HL-60 (cell line): Measurements from ENCODE around the gene IQSEC3.
"Not testable (repeated sequence)": the region's sequence is repeated elsewhere in the genome, so short reads cannot be mapped to it uniquely, and the experiment has no call there.

ENCODE experiments used
- DNase-seq, 2 experiments: peaks; one replicate each; pipeline ENCODE4 v3.0.0-alpha.2; 2010 to 2020; ENCODE audit warnings: low read depth in 1 of 2, low spot score in 1 of 2
- H3K27ac ChIP-seq: fragments of 250-450 bp; sonication (Bioruptor Pico); replicated peaks from 2 replicates; pipeline ENCODE4 v1.5.1; 2020; ENCODE audit warnings: mild to moderate bottlenecking, moderate library complexity
- H3K27me3 ChIP-seq: fragments of 250-450 bp; sonication (Bioruptor Pico); 2 replicates; pipeline ENCODE4 v1.5.1; 2021; ENCODE audit warnings: mild to moderate bottlenecking, moderate library complexity; ENCODE audit not compliant: insufficient read depth, poor library complexity, severe bottlenecking
- H3K4me3 ChIP-seq: replicated peaks from 2 replicates; pipeline ENCODE4 v1.5.1; 2011; ENCODE audit warnings: mild to moderate bottlenecking, control low read depth, low read length; ENCODE audit not compliant: insufficient read depth
- CTCF ChIP-seq: IDR thresholded peaks from one replicate; pipeline ENCODE4 v1.5.1; 2011; ENCODE audit warnings: low read length, control low read depth, inconsistent platforms; ENCODE audit not compliant: insufficient read depth
- GABPA ChIP-seq: IDR thresholded peaks from 2 replicates; pipeline ENCODE4 v1.6.1; 2012; ENCODE audit warnings: low read depth
- POLR2AphosphoS5 ChIP-seq: IDR thresholded peaks from 2 replicates; pipeline ENCODE4 v1.6.1; 2012; ENCODE audit warnings: low read depth
- REST ChIP-seq: IDR thresholded peaks from 2 replicates; pipeline ENCODE4 v1.6.1; 2012; ENCODE audit warnings: low read depth; ENCODE audit not compliant: insufficient replicate concordance
- SPI1 ChIP-seq: IDR thresholded peaks from 2 replicates; pipeline ENCODE4 v1.6.1; 2012; ENCODE audit warnings: low read depth, mild to moderate bottlenecking, borderline replicate concordance
- long read RNA-seq: library from polyadenylated mRNA; unstranded; transcript quantifications from one replicate; pipeline ENCODE4 v2.0.0, GENCODE V29; 2020

The IQSEC3 gene
- long read RNA-seq = 0 reads

GRCh38 chr12:66428-66781, at the start of gene IQSEC3:
Gene IQSEC3 (plus strand): TSS chr12:66767. CDS start chr12:66883, 116 bp downstream.
- DNase-seq, H3K27me3 ChIP-seq, H3K4me3 ChIP-seq, H3K27ac ChIP-seq: not testable (repeated sequence)

GRCh38 chr12:17370-18340, 48.9 kb upstream of the IQSEC3 start:
- H3K27me3 ChIP-seq, H3K4me3 ChIP-seq, H3K27ac ChIP-seq, DNase-seq: not testable (repeated sequence)

- DNase-seq, H3K4me3 ChIP-seq, H3K27ac ChIP-seq, H3K27me3 ChIP-seq: not testable (repeated sequence)
Measured at GRCh38 chr12:18821-19567, 47.6 kb upstream of the IQSEC3 start.

- H3K27me3 ChIP-seq, DNase-seq, H3K4me3 ChIP-seq, H3K27ac ChIP-seq: not testable (repeated sequence)
Measured at GRCh38 chr12:19906-20305, 46.7 kb upstream of the IQSEC3 start.

- TF ChIP-seq REST (no peak), GABPA (no peak), CTCF (no peak), SPI1 (no peak), POLR2AphosphoS5 (no peak)
- no peak overlapping the region for H3K4me3 ChIP-seq
- no peaks in the 10 kb centered on the region for H3K27me3 ChIP-seq
- no peak overlapping the region for H3K27ac ChIP-seq
- DNase-seq = no peak
Measured at GRCh38 chr12:20757-21156, 45.8 kb upstream of the IQSEC3 start.

- no peak for DNase-seq
- H3K27ac ChIP-seq = no peak overlapping the region
- H3K4me3 ChIP-seq = no peak overlapping the region
- H3K27me3 ChIP-seq = no peaks in the 10 kb centered on the region
- no peak for TF ChIP-seq SPI1
- no peak for TF ChIP-seq CTCF
- no peak for TF ChIP-seq REST
- no peak for TF ChIP-seq GABPA
- no peak for TF ChIP-seq POLR2AphosphoS5
Measured at GRCh38 chr12:21301-22189, 45.0 kb upstream of the IQSEC3 start.
